A549 treated with RU486 at 1 μM for 4 hours (cell line): ENCODE results near the gene SLC25A34. TPM values are rescaled to one million over a fixed set of nuclear protein-coding genes. Genes with fewer than 3 reads are reported as not detected.

Experiments used
- total RNA-seq: library from RNA; stranded (reverse); fragments of 200-300 nt; extraction: Qiagen RNA extraction; gene quantifications from 5 replicates; pipeline ENCODE4 v1.2.3, GENCODE V29; 2022; ENCODE audit warnings: low read depth

Gene SLC25A34
- 0.09 to 0.60 TPM (median 0.25 TPM) in 5 replicates for total RNA-seq

GRCh38 chr1:15736038-15736891 lies at the start of gene SLC25A34:
Gene SLC25A34, plus strand, starts transcription at chr1:15736258. Its CDS starts 228 bp downstream, at chr1:15736486.

GRCh38 chr1:15742339-15742801 lies 6.3 kb downstream of the SLC25A34 start, which contains the start of gene TMEM82:
Gene TMEM82, plus strand, starts transcription at chr1:15742499. Its CDS starts 61 bp downstream, at chr1:15742560.

GRCh38 chr1:15758343-15758931 lies 22.4 kb downstream of the SLC25A34 start, which contains the start of gene FBLIM1:
Gene FBLIM1, plus strand, starts transcription at chr1:15758795. Its CDS starts 6,189 bp downstream, at chr1:15764984.

Other genes starting within 250 kb of the SLC25A34 start
- gene CASP9, start 212.0 kb upstream of the SLC25A34 start, total RNA-seq: 4.4 to 6.9 TPM (median 6.1 TPM) in 5 replicates
- gene DNAJC16, start 209.4 kb upstream of the SLC25A34 start, total RNA-seq: 4.1 to 5.0 TPM (median 4.5 TPM) in 5 replicates
- 5.5 to 8.2 TPM (median 7.2 TPM) in 5 replicates for gene AGMAT, start 151.2 kb upstream of the SLC25A34 start, total RNA-seq
- 7.6 to 10.0 TPM (median 9.3 TPM) in 5 replicates for gene DDI2, start 118.8 kb upstream of the SLC25A34 start, total RNA-seq
- gene PLEKHM2, start 51.9 kb upstream of the SLC25A34 start, total RNA-seq: 20.5 to 30.5 TPM (median 26.1 TPM) in 5 replicates
- gene TMEM82, start 6.2 kb downstream of the SLC25A34 start, total RNA-seq: not detected in 5 replicates
- 21.1 to 33.5 TPM (median 26.3 TPM) in 5 replicates for gene FBLIM1, start 22.5 kb downstream of the SLC25A34 start, total RNA-seq
- gene UQCRHL, start 71.4 kb downstream of the SLC25A34 start, total RNA-seq: 5.8 to 9.1 TPM (median 7.7 TPM) in 5 replicates
- gene SPEN, start 111.4 kb downstream of the SLC25A34 start, total RNA-seq: 38.7 to 41.6 TPM (median 40.3 TPM) in 5 replicates
- gene ZBTB17, start 239.8 kb downstream of the SLC25A34 start, total RNA-seq: 9.7 to 15.8 TPM (median 12.1 TPM) in 5 replicates